NOMO-1 (cell line): Measurements from ENCODE around the gene DENND1C.

Experiments used
- DNase-seq, 2 experiments: peaks; one replicate each; lab custom pipeline; 2025; ENCODE audit not compliant: unreplicated experiment in 2 of 2; lab: John Stamatoyannopoulos, UW

The DENND1C gene

GRCh38 chr19:6425732-6426620 is 55.6 kb downstream of the DENND1C start:
- no peak for DNase-seq

GRCh38 chr19:6424939-6425731 is 56.5 kb downstream of the DENND1C start:
- peak; percentile 99 to 100 for DNase-seq

GRCh38 chr19:6424195-6424938 is 57.2 kb downstream of the DENND1C start, which contains the start of gene KHSRP:
Gene KHSRP (minus strand): TSS chr19:6424811. CDS start chr19:6424701, 110 bp downstream.
- DNase-seq: no peak

GRCh38 chr19:6423499-6424194 is 57.9 kb downstream of the DENND1C start:
- DNase-seq: peak in 1 of 2 experiments; percentile 18

GRCh38 chr19:6421075-6422014 is 60.2 kb downstream of the DENND1C start:
- no peak for DNase-seq

GRCh38 chr19:6418562-6418932 is 63.0 kb downstream of the DENND1C start:
- no peak for DNase-seq

GRCh38 chr19:6417713-6418561 is 63.6 kb downstream of the DENND1C start:
- no peak for DNase-seq
